ENCODE results near the gene AQP2. TPM values are rescaled to one million over a fixed set of nuclear protein-coding genes. Genes with fewer than 3 reads are reported as not detected.
"Not testable (repeated sequence)": the region's sequence is repeated elsewhere in the genome, so short reads cannot be mapped to it uniquely, and the experiment has no call there.

Gene AQP2
- total RNA-seq, 1 donor from 2014 or later, result not detected

DNA sequence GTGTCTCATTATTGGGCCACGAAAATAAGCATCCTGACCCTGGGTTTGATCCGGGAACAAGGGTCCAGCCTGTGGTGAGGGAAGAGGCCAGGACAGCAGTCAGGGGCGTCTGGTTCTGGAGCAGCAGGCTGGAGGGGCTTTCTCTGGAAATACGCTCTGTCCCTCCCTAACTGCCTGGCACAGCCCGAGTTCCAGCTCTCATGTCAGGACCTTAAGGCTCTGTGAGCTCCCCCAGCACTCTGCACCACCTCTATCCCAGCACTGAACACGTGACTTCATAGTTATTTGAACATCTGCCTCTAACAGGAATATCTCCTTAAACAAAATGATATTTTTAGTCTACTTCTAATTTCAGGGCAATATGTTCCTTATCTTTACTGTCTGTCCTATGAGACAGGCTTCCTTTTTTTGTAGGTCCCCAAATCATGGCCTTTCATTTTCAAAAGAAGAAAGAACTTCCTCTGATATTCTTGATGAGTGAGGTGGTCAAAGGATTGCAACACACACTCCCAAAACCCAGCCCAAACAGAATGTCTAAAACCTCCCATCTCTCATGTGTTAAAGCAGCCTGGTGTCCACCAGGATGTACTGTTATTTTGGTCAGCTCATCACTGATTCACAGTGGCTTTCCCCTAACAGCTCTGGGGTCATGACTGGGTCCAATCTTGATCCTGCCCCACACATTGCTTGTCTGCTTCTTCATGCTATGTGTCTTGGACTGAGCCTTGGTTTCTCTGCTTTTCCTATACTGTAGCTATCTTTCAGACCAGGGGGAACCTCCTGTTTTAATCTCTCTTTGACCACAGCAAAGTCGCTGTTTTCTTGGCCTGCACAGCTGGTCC is 31.9 kb downstream of the AQP2 start:
- Histone ChIP-seq H3K4me3 (no peak overlapping the region), H3K27ac (no peak overlapping the region), H3K27me3 (no peaks in the 10 kb centered on the region), H3K9me3 (no peaks in the 10 kb centered on the region), H3K36me3 (no peaks in the 10 kb centered on the region), H3K4me1 (peaks cover 11% of the 10 kb centered on the region)
- DNase-seq (no peak), ATAC-seq (no peak)
- TF ChIP-seq, protein P1, sequence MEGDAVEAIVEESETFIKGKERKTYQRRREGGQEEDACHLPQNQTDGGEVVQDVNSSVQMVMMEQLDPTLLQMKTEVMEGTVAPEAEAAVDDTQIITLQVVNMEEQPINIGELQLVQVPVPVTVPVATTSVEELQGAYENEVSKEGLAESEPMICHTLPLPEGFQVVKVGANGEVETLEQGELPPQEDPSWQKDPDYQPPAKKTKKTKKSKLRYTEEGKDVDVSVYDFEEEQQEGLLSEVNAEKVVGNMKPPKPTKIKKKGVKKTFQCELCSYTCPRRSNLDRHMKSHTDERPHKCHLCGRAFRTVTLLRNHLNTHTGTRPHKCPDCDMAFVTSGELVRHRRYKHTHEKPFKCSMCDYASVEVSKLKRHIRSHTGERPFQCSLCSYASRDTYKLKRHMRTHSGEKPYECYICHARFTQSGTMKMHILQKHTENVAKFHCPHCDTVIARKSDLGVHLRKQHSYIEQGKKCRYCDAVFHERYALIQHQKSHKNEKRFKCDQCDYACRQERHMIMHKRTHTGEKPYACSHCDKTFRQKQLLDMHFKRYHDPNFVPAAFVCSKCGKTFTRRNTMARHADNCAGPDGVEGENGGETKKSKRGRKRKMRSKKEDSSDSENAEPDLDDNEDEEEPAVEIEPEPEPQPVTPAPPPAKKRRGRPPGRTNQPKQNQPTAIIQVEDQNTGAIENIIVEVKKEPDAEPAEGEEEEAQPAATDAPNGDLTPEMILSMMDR (IDR thresholded peaks at IDR 0.05), result no peak
- intact Hi-C loops (cut with DNase I), result no loop called here

DNA sequence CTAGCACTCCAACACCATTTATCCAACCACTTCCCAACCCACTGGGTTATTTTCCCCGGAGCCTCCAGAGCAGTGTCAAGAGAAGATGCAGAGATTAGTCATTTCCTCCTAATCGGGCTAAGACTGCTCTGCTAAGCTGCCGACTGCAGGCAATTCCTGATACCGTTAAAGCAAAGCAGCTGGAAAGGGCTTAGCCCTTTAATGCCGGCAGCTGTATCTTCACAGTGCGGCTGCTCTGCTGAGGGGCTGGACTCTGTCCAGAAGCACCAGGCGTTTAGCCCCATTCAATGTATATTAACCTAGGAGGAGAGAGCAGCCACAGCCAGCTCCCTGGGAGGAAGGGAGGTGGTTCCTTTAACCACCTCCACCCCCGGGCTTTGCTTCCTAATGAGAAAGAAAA is 33.4 kb downstream of the AQP2 start:
- Histone ChIP-seq H3K27ac (no peak overlapping the region), H3K9me3 (no peaks in the 10 kb centered on the region), H3K4me1 (peaks cover 11% of the 10 kb centered on the region), H3K27me3 (no peaks in the 10 kb centered on the region), H3K4me3 (no peak overlapping the region), H3K36me3 (no peaks in the 10 kb centered on the region)
- TF ChIP-seq, protein P1 (IDR thresholded peaks at IDR 0.05), result no peak
- ATAC-seq (peak; percentile 39), DNase-seq (no peak)
- intact Hi-C loops (cut with DNase I), result no loop called here

DNA sequence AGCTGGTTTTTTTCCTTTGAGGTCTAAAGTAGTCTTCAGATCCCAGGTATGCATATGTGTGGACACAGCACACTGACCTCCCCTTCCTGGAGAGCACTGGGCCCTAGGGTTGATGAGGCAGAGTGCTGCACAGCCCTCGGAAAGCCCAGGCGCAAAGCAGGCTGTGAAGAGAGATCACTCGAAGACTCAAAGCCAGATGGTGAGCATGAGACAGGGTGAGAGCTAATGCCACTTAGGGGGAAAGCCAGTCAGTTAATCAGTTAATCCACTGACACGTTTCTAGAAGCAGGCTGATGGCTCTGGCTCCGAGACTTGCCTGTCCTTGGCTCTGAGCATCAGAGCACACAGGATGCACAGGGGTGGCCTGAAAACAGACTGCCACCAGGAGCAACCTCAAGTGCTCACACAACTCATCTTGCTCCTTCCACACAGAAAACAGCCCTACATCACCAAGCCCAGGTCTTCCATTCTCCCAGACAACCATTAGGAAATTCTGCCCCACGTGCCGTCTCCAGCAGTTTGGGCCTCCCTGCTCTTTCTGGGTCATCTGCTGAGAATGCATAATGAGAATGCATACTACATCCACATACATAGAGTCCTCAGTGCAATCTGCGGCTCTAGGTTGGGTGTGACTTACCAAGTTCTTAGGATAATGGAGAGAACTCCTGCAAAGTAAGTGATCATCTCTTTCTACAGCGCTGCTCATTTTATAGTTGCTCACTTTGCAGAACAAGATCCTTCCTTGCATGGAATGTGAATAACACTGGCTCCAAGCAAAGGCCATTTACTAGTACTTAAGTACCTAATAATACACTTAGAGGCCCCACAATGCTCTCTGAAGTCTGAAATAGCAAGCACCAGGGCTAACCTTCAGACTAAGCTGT is 34.2 kb downstream of the AQP2 start:
- intact Hi-C loops (cut with DNase I), result no loop called here
- TF ChIP-seq, protein P1 (IDR thresholded peaks at IDR 0.05), result no peak
- peak; percentile 51 for DNase-seq

DNA sequence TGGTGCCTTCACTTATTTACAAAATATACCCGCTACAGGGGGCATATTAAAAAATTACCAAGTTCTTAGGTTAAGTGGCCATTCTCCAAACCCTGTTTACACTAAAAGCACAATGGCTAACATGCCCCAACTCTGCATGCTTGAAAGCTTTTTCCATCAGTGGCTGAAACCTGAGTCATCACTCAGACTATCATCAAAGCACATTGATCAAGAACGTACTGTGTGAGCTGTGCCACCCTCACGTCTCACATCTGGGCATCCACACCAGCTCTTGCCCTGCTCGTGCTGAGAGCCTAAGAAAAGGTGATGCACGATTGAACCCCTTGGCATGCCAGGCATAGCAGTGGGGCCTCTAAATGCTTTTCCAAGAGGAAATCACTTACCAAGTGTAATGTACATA is 35.4 kb downstream of the AQP2 start:
- no peak for DNase-seq
- H3K27ac ChIP-seq, result no peak overlapping the region
- H3K9me3 ChIP-seq, result no peaks in the 10 kb centered on the region
- no peaks in the 10 kb centered on the region for H3K27me3 ChIP-seq
- no peak for ATAC-seq
- H3K4me1 ChIP-seq, result peaks cover 13% of the 10 kb centered on the region
- no peaks in the 10 kb centered on the region for H3K36me3 ChIP-seq
- intact Hi-C loops (cut with DNase I), result no loop called here
- TF ChIP-seq, protein P1 (IDR thresholded peaks at IDR 0.05), result no peak
- H3K4me3 ChIP-seq, result no peak overlapping the region

More for the DNA sequence above, 34.2 kb downstream of the AQP2 start:
- H3K27me3 ChIP-seq, result no peaks in the 10 kb centered on the region
- H3K4me3 ChIP-seq, result no peak overlapping the region
- H3K4me1 ChIP-seq, result peaks cover 11% of the 10 kb centered on the region
- no peaks in the 10 kb centered on the region for H3K36me3 ChIP-seq
- ATAC-seq, result no peak
- no peak overlapping the region for H3K27ac ChIP-seq
- H3K9me3 ChIP-seq, result no peaks in the 10 kb centered on the region

DNA sequence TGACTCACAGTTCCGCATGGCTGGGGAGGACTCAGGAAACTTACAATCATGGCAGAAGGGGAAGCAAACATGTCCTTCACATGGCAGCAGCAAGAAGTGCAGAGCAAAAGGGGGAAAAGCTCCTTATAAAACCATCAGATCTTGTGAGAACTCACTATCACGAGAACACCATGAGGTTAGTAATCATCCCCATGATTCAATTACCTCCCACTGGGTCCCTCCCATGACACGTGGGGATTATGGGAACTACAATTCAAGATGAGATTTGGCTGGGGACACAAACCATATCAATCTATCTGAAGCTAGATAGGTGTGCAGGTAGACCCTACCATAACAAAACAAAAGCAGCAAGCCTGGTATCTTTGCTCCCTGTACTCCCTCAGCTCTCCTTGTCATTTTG is 35.9 kb downstream of the AQP2 start:
- H3K4me1 ChIP-seq, result peaks cover 13% of the 10 kb centered on the region
- H3K4me3 ChIP-seq; H3K27me3 ChIP-seq; H3K36me3 ChIP-seq; ATAC-seq; H3K9me3 ChIP-seq; DNase-seq; H3K27ac ChIP-seq; intact Hi-C loops (cut with DNase I): not testable (repeated sequence)
